CD4-positive, alpha-beta T cell treated with Interleukin-4 for 4 hours (primary cell): ENCODE measurements around the gene MED12L.

Source experiments
- DNase-seq: peaks from one replicate; pipeline ENCODE4 v3.0.0-alpha.2; 2020

Gene MED12L

DNA sequence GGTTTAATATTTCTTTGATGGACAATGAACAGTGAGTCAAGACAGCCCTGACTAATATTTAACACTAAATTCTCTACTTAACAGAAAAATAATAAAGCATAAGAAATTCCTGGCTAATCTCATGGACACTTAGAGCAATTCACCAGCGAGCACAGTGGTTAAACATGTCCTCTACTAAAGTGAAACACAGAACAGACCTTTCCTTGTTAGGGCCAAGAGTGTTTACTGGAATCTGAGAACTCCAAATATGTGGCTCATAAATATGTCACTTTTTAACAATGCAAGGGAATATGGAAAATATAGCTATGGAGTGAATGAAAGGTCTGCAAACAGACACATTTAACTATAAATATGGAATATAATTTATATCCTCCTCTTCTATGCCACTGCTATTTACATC, 394.0 kb downstream of the MED12L start:
- no peak for DNase-seq

GRCh38 chr3:151480492-151480891, 395.0 kb downstream of the MED12L start:
- DNase-seq, result no peak

- DNase-seq, result no peak
Observed at GRCh38 chr3:151483488-151483887, 398.0 kb downstream of the MED12L start.

DNA sequence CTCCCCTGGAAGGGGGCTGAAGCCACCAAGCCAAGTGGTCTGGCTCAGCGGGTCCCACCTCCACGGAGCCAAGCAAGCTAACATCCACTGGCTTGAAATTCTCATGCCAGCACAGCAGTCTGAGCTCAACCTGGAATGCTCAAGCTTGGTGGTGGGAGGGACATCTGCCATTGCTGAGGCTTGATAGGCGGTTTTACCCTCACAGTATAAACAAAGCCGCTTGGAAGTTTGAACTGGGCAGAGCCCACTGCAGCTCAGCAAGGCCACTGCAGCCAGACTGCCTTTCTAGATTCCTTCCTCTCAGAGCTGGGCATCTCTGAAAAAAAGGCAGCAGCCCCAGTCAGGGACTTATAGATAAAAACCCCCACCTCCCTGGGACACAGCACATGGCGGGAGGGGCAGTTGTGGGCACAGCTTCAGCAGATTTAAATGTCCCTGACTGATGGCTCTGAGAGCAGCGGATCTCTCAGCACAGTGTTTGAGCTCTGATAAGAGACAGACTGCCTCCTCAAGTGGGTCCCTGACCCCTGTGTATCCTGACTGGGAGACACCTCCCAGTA, 398.6 kb downstream of the MED12L start:
- no peak for DNase-seq
